NCI-H82 (cell line): Measurements from ENCODE around the gene IL22RA2.

Experiments used
- DNase-seq: peaks from one replicate; lab custom pipeline; 2025; lab: John Stamatoyannopoulos, UW

Gene IL22RA2

GRCh38 chr6:137095651-137096238, 77.7 kb downstream of the IL22RA2 start:
- DNase-seq = peak; percentile 13

GRCh38 chr6:137095093-137095492, 78.4 kb downstream of the IL22RA2 start:
- DNase-seq = no peak

- DNase-seq = peak; percentile 82
These were observed 78.9 kb downstream of the IL22RA2 start for GRCh38 chr6:137094411-137095008.
